ENCODE measurements around the gene SOD3.

SOD3 gene

GRCh38 chr4:24777536-24778463 is 17.6 kb upstream of the SOD3 start:
- no peak for DNase-seq

GRCh38 chr4:24778464-24779225 is 16.7 kb upstream of the SOD3 start:
- DNase-seq: no peak

- no peak for DNase-seq
These were observed 14.4 kb upstream of the SOD3 start for GRCh38 chr4:24780936-24781495.

GRCh38 chr4:24781999-24782745 is 13.2 kb upstream of the SOD3 start:
- DNase-seq: no peak

GRCh38 chr4:24783506-24783905 is 11.9 kb upstream of the SOD3 start:
- DNase-seq: no peak

- DNase-seq: no peak
These were observed 4.3 kb upstream of the SOD3 start for GRCh38 chr4:24791043-24791442.

GRCh38 chr4:24792552-24792951 is 2.8 kb upstream of the SOD3 start:
- DNase-seq: no peak

GRCh38 chr4:24793219-24794005 is 2.0 kb upstream of the SOD3 start:
- no peak for DNase-seq

- no peak for DNase-seq
These were observed 1.3 kb upstream of the SOD3 start for GRCh38 chr4:24794051-24794450.

- DNase-seq: no peak
These were observed 893 bp upstream of the SOD3 start for GRCh38 chr4:24794480-24794879.

- no peak for DNase-seq
These were observed 451 bp downstream of the SOD3 start for GRCh38 chr4:24795666-24796381.

GRCh38 chr4:24796620-24797019 is 1.2 kb downstream of the SOD3 start:
- no peak for DNase-seq

- no peak for DNase-seq
These were observed 2.8 kb downstream of the SOD3 start for GRCh38 chr4:24798036-24798610.

GRCh38 chr4:24799196-24799543 is 3.8 kb downstream of the SOD3 start:
- DNase-seq: no peak

- no peak for DNase-seq
These were observed 4.4 kb downstream of the SOD3 start for GRCh38 chr4:24799544-24800324.

GRCh38 chr4:24800325-24800895 is 5.0 kb downstream of the SOD3 start:
- DNase-seq: no peak

- no peak for DNase-seq
These were observed 5.9 kb downstream of the SOD3 start for GRCh38 chr4:24801136-24801855.

GRCh38 chr4:24802648-24803047 is 7.3 kb downstream of the SOD3 start:
- DNase-seq: no peak

GRCh38 chr4:24805067-24805466 is 9.7 kb downstream of the SOD3 start:
- no peak for DNase-seq

All from stimulated activated CD4-positive, alpha-beta T cell treated with anti-CD3 and anti-CD28 coated beads, Interleukin-12 subunit alpha, Interleukin-12 subunit beta, amount 100 ng/mL, for 4 hours (primary cell).